Glutamatergic neuron (in vitro differentiated cells): ENCODE results near the gene CUEDC1. TPM values are rescaled to one million over a fixed set of nuclear protein-coding genes. Genes with fewer than 3 reads are reported as not detected.
A peak's percentile ranks its signal among the peaks of the same experiment; 100 is the strongest.

Source experiments
- DNase-seq: peaks from one replicate; pipeline ENCODE4 v3.0.0; 2022
- H3K27ac Mint-ChIP-seq: one replicate; pipeline ENCODE4 v1.8.0; 2020; ENCODE audit warnings: mild to moderate bottlenecking, mixed read lengths, inconsistent platforms; ENCODE audit not compliant: unreplicated experiment
- H3K27me3 Mint-ChIP-seq: one replicate; pipeline ENCODE4 v1.8.0; 2020; ENCODE audit warnings: mild to moderate bottlenecking, moderate library complexity, mixed read lengths, inconsistent platforms; ENCODE audit not compliant: unreplicated experiment
- H3K36me3 Mint-ChIP-seq: one replicate; pipeline ENCODE4 v1.8.0; 2020; ENCODE audit warnings: mild to moderate bottlenecking, mixed read lengths, inconsistent platforms; ENCODE audit not compliant: unreplicated experiment
- H3K4me1 Mint-ChIP-seq: one replicate; pipeline ENCODE4 v1.8.0; 2020; ENCODE audit warnings: mild to moderate bottlenecking, low read depth, mixed read lengths, inconsistent platforms; ENCODE audit not compliant: unreplicated experiment
- H3K4me3 Mint-ChIP-seq: one replicate; pipeline ENCODE4 v1.8.0; 2020; ENCODE audit warnings: mild to moderate bottlenecking, mixed read lengths, inconsistent platforms; ENCODE audit not compliant: unreplicated experiment
- H3K9me3 Mint-ChIP-seq: one replicate; pipeline ENCODE4 v1.8.0; 2020; ENCODE audit warnings: mild to moderate bottlenecking, moderate library complexity, mixed read lengths, inconsistent platforms; ENCODE audit not compliant: unreplicated experiment
- CTCF ChIP-seq: fragments of 200-600 bp; sonication (generic); IDR thresholded peaks from one replicate; pipeline ENCODE4 v1.5.0; 2021; ENCODE audit not compliant: partially characterized antibody, unreplicated experiment
- total RNA-seq: library from RNA; stranded (reverse); fragmentation: NEBNext Ultra II Directional; extraction: Animal tissue kit (Norgen Biotek cat#: 25700); gene quantifications from one replicate; pipeline ENCODE4 v1.2.1, GENCODE V29; 2021; ENCODE audit not compliant: unreplicated experiment

The CUEDC1 gene
- total RNA-seq, 1 donor from 2014 or later = 22.9 TPM

- Mint-ChIP-seq H3K4me3 (peak overlapping the region; percentile 76), H3K4me1 (peaks cover 46% of the 10 kb centered on the region), H3K27ac (peak overlapping the region; percentile 93), H3K36me3 (no peaks in the 10 kb centered on the region), H3K9me3 (peaks cover 17% of the 10 kb centered on the region), H3K27me3 (peaks cover 6% of the 10 kb centered on the region)
- DNase-seq = no peak
- TF ChIP-seq CTCF = no peak
Measured at GRCh38 chr17:57876023-57876865, 79.0 kb downstream of the CUEDC1 start.

GRCh38 chr17:57875290-57876022 is 79.8 kb downstream of the CUEDC1 start:
- peaks cover 6% of the 10 kb centered on the region for H3K27me3 Mint-ChIP-seq
- peak overlapping the region; percentile 93 for H3K27ac Mint-ChIP-seq
- peaks cover 16% of the 10 kb centered on the region for H3K9me3 Mint-ChIP-seq
- peak overlapping the region; percentile 76 for H3K4me3 Mint-ChIP-seq
- H3K4me1 Mint-ChIP-seq = peaks cover 47% of the 10 kb centered on the region
- peak; percentile 65 for TF ChIP-seq CTCF
- H3K36me3 Mint-ChIP-seq = no peaks in the 10 kb centered on the region
- peak; percentile 70 for DNase-seq

GRCh38 chr17:57874434-57875289 is 80.5 kb downstream of the CUEDC1 start:
- Mint-ChIP-seq H3K4me3 (peak overlapping the region; percentile 76), H3K4me1 (peaks cover 52% of the 10 kb centered on the region), H3K27ac (peak overlapping the region; percentile 96), H3K36me3 (no peaks in the 10 kb centered on the region), H3K9me3 (peaks cover 12% of the 10 kb centered on the region), H3K27me3 (peaks cover 6% of the 10 kb centered on the region)
- peak; percentile 84 for DNase-seq
- TF ChIP-seq CTCF = no peak

GRCh38 chr17:57874058-57874419 is 81.2 kb downstream of the CUEDC1 start:
- no peak for DNase-seq
- Mint-ChIP-seq H3K4me1 (peaks cover 50% of the 10 kb centered on the region), H3K4me3 (peak overlapping the region; percentile 75), H3K9me3 (peaks cover 12% of the 10 kb centered on the region), H3K27me3 (peaks cover 6% of the 10 kb centered on the region), H3K27ac (peak overlapping the region; percentile 96), H3K36me3 (no peaks in the 10 kb centered on the region)
- no peak for TF ChIP-seq CTCF
